ENCODE data around the gene SNTG2.

The SNTG2 gene

DNA sequence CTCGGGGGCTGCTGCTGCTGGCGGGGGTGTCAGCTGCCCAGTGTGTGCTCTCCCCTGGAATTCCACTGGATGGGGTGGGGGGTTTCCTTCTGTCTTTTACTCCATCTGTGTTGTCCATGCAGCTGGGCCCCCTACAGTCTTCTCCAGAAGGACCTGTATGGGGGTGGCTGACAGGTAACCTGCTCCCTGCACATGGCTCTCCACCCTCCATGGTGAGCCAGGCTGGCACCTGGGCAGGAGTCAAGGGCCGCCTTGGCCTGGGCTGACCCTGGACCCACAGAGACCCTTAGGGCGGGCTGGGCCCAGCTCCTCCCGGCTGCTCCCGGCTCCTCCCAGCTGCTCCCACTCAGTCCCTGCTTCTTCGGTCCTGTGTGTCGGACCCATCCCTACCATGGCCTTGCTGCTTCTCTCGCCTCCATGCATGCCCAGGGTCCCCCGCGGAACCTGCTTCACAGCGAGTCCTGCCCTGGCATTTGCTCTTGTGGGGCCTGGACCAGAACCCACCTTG, 15.0 kb downstream of the SNTG2 start:
- TF ChIP-seq, protein P1, sequence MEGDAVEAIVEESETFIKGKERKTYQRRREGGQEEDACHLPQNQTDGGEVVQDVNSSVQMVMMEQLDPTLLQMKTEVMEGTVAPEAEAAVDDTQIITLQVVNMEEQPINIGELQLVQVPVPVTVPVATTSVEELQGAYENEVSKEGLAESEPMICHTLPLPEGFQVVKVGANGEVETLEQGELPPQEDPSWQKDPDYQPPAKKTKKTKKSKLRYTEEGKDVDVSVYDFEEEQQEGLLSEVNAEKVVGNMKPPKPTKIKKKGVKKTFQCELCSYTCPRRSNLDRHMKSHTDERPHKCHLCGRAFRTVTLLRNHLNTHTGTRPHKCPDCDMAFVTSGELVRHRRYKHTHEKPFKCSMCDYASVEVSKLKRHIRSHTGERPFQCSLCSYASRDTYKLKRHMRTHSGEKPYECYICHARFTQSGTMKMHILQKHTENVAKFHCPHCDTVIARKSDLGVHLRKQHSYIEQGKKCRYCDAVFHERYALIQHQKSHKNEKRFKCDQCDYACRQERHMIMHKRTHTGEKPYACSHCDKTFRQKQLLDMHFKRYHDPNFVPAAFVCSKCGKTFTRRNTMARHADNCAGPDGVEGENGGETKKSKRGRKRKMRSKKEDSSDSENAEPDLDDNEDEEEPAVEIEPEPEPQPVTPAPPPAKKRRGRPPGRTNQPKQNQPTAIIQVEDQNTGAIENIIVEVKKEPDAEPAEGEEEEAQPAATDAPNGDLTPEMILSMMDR (IDR thresholded peaks at IDR 0.05; ENCODE audit: low read depth, low read length) = no peak
- no peak for DNase-seq (ENCODE audit: extremely low read depth, low read depth)

DNA sequence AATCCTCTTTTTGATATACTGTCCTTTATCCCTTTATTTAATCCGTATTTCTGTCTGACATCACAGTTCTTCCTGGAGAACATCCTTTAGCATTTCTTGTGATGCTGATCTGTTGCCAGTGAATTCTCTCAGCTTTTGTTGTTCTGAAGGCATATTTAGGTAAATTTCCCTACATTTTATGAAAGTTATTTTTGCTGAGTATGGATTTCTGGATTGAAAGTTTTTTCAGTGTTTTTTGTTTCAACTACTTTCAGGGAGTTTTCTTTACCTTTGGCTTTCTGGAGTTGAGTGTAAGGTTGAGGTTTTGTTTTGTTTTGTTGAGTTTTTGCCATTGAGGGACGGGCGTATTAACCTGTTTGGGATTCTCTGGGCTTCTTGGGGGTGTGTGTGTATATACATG, 22.5 kb downstream of the SNTG2 start:
- TF ChIP-seq, protein P1 (IDR thresholded peaks at IDR 0.05; ENCODE audit: low read depth, low read length) = no peak
- DNase-seq (ENCODE audit: extremely low read depth, low read depth) = no peak

DNA sequence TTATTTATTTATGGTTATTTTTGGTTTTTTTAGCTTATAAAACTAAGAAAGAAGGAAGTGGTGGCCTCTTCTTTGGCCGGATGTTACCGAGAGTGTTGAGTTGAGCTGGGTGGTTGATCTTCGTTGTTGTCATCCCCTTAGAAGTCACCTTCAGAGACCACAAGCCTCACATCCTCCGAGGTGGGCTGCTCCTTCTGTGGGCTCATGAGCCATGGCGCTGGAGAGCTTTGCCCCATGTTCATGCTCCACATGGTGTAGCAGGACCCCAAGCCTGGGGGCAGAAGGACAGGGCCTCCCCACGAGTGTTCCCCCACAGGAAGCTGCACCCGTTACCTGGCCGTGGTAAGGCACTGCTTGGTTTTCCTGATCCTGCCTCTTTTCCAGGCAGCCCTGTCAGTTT, 23.4 kb downstream of the SNTG2 start:
- TF ChIP-seq, protein P1 (IDR thresholded peaks at IDR 0.05; ENCODE audit: low read depth, low read length) = no peak
- DNase-seq (ENCODE audit: extremely low read depth, low read depth) = no peak

- TF ChIP-seq, protein P1 (IDR thresholded peaks at IDR 0.05; ENCODE audit: low read depth, low read length) = no peak
- no peak for DNase-seq (ENCODE audit: extremely low read depth, low read depth)
These were observed 23.9 kb downstream of the SNTG2 start for GRCh38 chr2:974502-974901.

DNA sequence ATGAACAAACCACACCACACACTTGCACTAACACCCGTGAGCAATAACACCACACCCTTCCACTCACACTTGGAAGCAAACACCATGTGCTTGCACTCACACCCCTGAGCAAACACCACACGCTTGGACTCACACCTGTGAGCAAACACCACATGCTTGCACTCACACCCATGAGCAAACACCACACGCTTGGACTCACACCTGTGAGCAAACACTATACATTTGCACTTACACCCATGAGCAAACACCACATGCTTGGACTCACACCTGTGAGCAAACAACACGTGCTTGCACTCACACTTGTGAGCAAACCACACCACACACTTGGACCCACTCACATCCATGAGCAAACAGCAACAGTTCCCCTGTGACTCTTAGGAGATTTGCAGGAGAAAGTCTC, 24.4 kb downstream of the SNTG2 start:
- TF ChIP-seq, protein P1 (IDR thresholded peaks at IDR 0.05; ENCODE audit: low read depth, low read length) = no peak
- no peak for DNase-seq (ENCODE audit: extremely low read depth, low read depth)

GRCh38 chr2:979069-979928, 28.6 kb downstream of the SNTG2 start:
- no peak for DNase-seq (ENCODE audit: extremely low read depth, low read depth)
- TF ChIP-seq, protein P1 (IDR thresholded peaks at IDR 0.05; ENCODE audit: low read depth, low read length) = no peak

GRCh38 chr2:980176-980575, 29.5 kb downstream of the SNTG2 start:
- TF ChIP-seq, protein P1 (IDR thresholded peaks at IDR 0.05; ENCODE audit: low read depth, low read length) = no peak
- DNase-seq (ENCODE audit: extremely low read depth, low read depth) = no peak
